GM10248 (cell line): ENCODE measurements around the gene NEK10.

ENCODE experiments used
- CTCF ChIA-PET: fragments of 300-600 bp; sonication (Branson Sonifier 250); formaldehyde crosslinking; extraction: SDS; loops from one replicate; lab custom pipeline; 2021; ENCODE audit warnings: antibody characterized with exemption; lab: Yijun Ruan, JAX
- POLR2A ChIA-PET: fragments of 350-650 bp; sonication (Branson Sonifier 250); formaldehyde crosslinking; extraction: SDS; loops from one replicate; lab custom pipeline; 2020; ENCODE audit warnings: antibody characterized with exemption; lab: Yijun Ruan, JAX
- DNase-seq: peaks from one replicate; pipeline ENCODE4 v3.0.0; 2012; ENCODE audit errors: extremely low spot score
- TF ChIP-seq, protein P1 (sequence below): IDR thresholded peaks from 2 replicates; pipeline ENCODE4 v1.5.1; 2012; ENCODE audit warnings: mild to moderate bottlenecking, low read depth; ENCODE audit errors: extremely low read depth, missing control alignments, control extremely low read depth

Gene NEK10

DNA sequence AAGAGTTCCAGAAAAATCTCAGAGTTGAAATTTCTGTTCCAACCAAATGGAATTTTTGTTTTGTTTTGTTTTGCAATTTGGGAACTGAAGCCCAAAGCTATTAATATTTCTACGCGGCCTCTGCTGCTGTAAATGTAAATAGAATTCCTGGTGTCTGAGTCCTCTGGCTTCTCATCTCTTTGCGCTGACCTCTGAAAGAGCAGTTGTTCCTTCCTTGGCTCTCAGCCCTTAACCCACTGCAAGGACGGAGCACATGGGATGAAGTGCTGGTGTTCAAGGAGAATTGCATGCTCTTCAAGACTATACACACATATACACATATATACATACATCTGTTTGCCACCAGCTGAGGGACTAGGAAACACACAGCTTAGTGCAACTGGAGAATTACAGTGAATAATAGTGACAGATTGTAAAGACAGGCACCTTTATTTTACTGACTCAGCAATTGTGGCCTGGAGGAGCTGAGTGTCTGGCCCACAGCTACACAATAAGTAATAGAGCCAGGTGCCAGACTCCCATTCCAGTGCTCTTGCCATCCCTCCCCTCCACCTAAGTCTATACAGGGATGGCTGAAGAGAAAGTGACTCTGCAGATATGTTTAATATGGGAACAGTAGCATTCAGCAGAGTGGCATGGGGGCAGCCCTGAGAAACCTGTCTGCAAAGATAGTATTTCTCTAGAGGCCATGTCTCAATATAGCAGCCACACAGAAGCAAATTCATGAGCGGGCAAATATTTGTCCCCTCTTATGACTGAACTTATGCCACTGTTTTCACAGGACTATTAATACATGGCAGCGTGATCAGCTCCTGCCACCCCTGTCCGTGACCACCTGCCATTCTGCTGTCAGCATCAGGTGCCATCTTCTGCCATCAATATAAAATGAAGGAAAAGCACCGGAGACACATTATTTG, 42.3 kb downstream of the NEK10 start:
- ChIA-PET POLR2A (no interaction called here), CTCF (interaction anchor here (1.0 to 2.2 kb wide), 3 partner anchors 9 to 22 kb away, joined by 3 to 7 read pairs (median 4); no protein-coding TSS in a partner anchor)
- DNase-seq: no peak
- TF ChIP-seq, protein P1, sequence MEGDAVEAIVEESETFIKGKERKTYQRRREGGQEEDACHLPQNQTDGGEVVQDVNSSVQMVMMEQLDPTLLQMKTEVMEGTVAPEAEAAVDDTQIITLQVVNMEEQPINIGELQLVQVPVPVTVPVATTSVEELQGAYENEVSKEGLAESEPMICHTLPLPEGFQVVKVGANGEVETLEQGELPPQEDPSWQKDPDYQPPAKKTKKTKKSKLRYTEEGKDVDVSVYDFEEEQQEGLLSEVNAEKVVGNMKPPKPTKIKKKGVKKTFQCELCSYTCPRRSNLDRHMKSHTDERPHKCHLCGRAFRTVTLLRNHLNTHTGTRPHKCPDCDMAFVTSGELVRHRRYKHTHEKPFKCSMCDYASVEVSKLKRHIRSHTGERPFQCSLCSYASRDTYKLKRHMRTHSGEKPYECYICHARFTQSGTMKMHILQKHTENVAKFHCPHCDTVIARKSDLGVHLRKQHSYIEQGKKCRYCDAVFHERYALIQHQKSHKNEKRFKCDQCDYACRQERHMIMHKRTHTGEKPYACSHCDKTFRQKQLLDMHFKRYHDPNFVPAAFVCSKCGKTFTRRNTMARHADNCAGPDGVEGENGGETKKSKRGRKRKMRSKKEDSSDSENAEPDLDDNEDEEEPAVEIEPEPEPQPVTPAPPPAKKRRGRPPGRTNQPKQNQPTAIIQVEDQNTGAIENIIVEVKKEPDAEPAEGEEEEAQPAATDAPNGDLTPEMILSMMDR: no peak

DNA sequence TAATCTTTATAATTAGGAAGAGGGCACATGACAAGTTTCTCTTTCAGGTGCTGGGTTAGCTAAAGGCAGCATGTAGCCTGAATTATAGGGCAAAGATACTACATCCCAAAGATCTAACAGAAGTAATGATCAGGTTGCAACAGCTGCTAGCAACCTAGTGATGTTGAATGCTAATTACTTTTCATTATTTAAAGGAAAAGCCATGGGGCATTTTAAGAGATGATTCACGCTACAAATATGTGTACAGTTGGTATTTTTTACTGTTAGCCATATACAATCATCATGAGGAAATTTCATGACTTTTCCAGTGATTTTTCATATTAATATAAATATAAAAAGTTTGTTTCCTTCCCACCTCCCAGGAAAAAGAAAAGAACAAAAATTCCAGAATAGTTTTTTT, 43.0 kb downstream of the NEK10 start:
- DNase-seq: no peak

DNA sequence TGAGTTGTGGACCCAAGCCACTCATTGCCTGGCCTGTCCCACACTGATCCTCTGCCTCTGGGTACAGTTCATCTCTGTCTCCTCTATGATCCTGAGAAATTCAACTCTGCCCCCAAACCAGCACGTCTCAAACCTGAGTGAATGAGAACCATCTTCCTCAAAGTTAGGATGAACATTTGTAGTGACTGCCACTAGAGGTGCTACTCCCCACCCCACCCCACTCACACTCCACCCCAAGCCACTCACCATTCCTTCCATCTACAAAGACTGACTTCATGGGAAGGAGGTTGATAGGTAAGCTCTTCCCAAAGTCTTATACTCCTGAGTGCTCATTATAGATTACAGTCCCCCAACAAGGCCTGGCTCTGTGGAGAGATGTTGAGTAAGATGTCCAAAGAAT, 43.8 kb downstream of the NEK10 start:
- DNase-seq: no peak
- TF ChIP-seq, protein P1: no peak
- CTCF ChIA-PET: interaction anchor here (1.4 to 2.2 kb wide), 2 partner anchors 16 to 24 kb away, joined by 4 to 7 read pairs; no protein-coding TSS in a partner anchor
- POLR2A ChIA-PET: no interaction called here

More for the DNA sequence above, 43.0 kb downstream of the NEK10 start:
- TF ChIP-seq, protein P1: no peak
- CTCF ChIA-PET: interaction anchor here (1.0 to 2.2 kb wide), 3 partner anchors 8 to 23 kb away, joined by 3 to 7 read pairs (median 4); no protein-coding TSS in a partner anchor
- POLR2A ChIA-PET: no interaction called here

DNA sequence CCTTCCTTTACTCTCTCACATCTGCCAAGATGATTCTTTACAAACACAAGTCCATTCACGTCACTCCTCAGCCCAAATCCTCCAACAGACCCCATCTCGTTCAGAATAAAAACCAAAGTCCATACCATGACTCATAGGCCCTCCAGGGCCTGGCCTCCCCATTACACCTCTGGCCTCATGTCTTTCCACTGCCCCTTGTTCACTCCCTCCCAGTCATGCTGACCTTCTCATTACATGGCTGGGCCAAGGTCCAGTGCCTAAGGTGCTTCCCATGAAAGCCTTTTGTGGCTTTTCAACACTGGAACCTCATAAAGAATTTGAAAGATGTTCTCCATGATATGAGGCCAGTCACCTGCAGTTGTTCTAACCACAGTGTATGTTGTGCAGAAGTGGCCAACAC, 44.5 kb downstream of the NEK10 start:
- TF ChIP-seq, protein P1: no peak
- POLR2A ChIA-PET: no interaction called here
- CTCF ChIA-PET: interaction anchor here (1.2 to 2.2 kb wide), 2 partner anchors 13 to 15 kb away, joined by 5 to 7 read pairs; no protein-coding TSS in a partner anchor
- no peak for DNase-seq

DNA sequence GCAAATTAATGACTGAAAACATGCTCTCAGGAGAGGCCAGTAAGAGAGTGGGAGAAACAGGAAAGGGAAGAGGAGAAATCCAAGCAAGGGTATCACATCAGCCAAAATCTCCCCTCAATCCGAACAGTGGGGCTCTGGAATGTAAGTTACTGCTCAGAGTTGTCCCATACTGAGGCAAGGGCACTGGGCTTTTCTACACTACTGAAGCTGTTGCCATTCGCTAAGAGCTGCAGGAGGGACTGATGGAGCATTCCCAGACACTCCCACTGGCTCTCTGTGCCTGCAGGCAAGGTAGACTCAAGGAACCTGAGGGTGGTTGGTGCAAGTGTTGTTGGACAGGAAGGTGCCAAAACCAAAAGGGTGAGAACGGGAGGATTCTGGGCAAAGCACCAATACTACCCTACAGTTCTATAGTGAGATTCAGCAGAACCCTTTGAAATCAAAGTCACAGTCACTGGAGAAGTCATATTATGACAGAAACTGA, 46.1 kb downstream of the NEK10 start:
- CTCF ChIA-PET: interaction anchor here (1.1 to 1.5 kb wide), 3 partner anchors 10 to 359 kb away, joined by 3 to 5 read pairs (median 5); no protein-coding TSS in a partner anchor
- no peak for DNase-seq
- POLR2A ChIA-PET: no interaction called here
- TF ChIP-seq, protein P1: no peak

DNA sequence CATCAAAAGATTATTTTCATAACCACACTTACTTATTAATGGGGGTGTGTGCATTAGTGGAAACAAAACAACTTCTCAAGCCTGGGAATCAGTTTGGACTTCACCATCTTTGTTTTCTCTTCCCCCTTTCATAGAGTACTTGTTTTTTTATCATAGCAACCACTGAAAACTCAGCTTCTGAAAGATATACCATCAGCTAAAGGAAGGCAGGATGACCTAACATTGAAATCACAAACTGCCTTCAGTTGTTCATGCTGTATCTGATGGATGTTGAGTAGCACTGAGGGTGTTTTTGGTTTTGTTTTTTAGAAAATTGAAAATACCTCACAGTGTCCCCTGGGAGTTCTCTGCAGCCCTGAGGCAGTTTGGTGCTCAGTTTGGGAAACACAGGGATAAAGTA, 46.5 kb downstream of the NEK10 start:
- TF ChIP-seq, protein P1: no peak
- POLR2A ChIA-PET: no interaction called here
- CTCF ChIA-PET: interaction anchor here (0.9 to 1.5 kb wide), 4 partner anchors 9 to 359 kb away, joined by 3 to 5 read pairs (median 3); no protein-coding TSS in a partner anchor
- no peak for DNase-seq
